Hematopoietic multipotent progenitor cell treated with erythropoietin and hydrocortisone succinate and interleukin-3 and kit ligand, for 4 days (in vitro differentiated cells): Measurements from ENCODE around the gene MBL2.

ENCODE experiments used
- DNase-seq: peaks from one replicate; pipeline ENCODE4 v3.0.0-alpha.2; 2015

MBL2 gene

DNA sequence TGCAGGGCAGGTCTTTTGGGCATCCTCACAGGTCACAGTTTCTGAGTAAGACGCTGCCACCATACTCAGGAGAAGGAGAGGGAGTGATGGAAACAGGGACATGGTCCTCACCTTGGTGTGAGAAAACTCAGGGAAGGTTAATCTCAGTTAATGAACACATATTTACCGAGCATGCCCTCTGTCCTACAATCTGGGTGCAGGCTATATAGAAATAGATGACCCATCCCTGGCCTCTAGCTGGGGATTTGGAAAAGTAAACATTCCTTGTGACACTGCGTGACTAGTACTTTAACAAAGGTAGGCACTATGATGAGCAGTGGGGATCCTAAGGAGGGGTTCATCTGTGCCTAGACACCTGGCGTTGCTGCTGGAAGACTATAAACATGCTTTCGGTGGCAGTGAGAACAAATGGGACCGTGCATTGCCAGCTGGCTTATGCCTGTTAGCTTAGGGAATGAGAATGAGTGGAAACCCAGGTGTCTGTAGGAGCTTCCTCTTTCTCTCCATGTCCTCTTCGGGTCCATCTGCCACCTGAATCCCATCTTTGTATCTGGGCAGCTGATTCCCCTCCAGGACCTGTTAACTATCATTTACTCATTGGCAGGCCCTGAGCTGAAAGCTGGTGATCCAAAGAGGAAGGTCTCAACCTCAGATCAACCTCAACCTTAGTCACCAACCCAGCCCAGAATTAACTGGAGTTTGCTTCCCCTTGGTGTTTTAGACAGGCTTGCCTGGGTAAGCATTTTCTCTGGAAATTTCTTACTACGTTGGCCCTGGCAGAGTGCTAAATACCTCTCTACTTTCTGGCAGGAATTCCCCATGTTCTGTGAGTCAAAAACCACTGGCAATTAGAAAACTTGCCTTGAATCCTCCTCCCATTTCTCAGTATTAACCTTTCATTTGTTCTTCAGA is 794 bp downstream of the MBL2 start:
- DNase-seq = peak; percentile 37

DNA sequence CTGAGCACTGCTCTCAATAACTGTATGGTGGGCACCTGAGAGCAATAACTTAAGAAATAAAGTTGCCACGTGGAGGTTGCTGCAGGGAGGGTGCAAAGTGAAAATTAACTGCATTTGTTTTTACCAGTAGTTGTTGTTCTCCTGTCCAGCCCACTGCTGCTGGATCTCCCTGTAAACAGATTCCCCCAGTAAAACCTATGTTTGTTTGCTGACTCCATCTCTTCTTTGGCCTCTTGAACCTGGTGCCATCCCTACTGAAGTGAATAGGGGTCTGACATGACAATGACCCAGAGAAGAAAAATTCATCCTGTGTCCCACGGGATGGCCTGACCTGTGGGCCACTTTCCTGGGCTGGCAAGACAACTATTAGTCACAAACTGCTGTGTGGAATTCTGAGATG is 1.7 kb downstream of the MBL2 start:
- DNase-seq = no peak

DNA sequence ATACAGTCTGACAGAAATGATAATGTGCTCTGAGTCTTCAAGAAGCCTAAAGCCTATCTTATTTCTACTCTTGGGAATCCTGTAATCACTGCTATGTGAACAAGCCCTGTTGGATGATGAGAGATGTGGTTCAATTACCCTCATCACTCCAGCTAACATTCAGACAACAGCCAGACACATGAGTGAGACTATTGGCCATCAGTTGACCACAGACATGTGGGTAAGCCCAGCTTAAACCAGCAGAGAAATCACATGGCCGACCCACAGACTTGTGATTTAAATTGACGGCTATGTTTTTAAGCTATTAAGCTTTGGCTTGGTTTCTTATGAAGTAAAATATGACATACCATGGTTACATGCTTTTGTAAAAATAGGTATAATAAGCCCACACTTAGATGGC is 2.6 kb downstream of the MBL2 start:
- no peak for DNase-seq

DNA sequence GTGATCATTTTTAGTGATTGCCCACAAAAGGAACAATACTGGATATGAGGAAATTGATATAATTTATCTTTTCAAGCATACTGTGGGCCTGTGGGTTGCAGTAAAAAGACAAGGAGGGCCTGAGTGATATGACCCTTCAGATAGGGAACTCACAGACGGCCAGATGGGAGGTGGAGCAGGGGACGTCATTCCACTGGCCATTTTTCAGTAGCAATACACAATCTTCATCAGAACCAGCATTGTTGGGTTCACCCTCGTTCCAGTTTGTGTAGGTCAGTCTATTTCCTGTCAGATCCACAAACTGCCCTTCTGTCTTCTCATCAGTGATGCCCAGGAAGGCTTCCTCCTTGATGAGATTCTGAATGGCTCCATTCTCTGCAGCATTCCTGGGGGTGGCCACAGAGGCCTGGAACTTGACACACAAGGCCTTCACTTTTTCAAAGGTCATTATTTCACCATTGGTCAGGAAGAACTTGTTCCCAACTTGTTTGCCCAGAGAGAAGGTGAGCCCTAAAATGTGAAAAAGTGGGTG is 4.5 kb downstream of the MBL2 start:
- DNase-seq = peak; percentile 87

DNA sequence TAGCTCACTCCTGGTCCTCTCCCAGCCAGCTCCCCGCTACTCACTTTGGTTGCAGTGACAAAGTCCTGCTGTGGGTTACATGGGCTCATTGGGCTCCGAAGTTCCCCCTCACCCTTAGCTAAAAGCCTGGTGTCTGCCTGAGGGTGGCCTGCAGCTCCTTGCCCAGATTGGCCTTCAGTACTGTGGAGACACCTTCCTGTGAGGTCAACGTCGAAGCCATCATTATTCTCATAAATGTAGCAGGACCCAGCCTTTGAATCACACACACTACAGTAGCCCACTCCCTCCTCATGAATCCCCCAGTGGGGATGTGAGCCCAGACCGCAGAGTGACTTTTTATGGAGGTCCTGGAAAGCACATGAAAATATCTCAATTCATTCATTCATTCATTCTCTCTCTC is 10.5 kb downstream of the MBL2 start:
- no peak for DNase-seq

DNA sequence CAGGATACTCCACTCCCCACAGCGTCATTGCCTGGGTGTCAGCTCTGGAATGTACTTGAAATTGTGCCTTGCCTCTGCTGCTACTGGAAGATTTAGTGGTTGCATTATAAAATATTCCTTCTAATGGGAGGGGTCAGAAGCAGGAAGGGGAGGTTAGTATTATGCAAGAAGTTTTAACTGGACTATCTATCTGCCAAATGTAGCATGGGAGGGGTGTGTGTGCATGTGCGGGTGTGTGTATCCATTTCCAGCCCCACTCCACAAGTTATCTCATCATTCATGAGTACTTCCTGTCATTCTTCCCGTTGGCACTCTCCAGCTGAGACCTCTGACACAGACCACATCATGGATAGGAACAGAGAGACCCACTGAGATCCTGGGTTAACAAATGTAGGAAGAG is 13.4 kb downstream of the MBL2 start:
- DNase-seq = no peak

DNA sequence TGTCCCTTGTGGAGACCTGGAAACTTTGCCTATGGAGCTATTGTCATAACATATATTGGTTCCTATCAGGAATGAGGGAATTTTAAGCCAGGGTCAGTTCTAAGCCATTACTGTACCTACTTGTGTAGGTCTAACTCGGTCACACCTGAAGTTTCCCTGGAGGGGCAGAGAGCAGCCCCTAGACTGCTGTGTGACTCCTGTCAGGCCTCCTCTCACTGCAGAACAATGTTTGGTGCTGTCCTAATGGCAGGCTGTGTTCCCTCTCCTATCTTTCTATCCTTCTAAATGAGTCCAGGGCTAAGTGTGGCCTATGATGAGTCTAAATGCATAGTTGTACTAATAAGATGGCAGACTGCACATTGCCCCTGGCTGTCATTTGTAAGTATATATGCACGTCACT is 14.2 kb downstream of the MBL2 start:
- no peak for DNase-seq

DNA sequence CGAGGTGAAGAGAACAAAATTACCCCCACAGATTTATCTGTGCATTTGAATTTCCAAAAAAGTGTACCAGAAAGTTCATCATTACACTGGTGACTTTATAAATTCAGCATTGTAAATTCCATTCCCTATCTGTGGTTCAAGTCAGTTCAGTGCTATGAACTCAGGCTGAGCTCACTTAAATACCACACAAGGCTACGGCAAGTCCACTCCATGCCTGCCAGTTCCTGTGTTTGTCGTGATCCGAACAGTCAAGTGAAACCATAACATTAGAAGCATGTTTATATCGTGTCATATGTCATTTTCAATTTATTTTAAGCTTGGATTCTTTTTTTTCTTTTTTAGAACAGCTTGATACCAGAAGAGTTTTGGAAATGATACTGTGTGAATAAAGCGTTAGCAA is 14.8 kb downstream of the MBL2 start:
- DNase-seq = no peak

DNA sequence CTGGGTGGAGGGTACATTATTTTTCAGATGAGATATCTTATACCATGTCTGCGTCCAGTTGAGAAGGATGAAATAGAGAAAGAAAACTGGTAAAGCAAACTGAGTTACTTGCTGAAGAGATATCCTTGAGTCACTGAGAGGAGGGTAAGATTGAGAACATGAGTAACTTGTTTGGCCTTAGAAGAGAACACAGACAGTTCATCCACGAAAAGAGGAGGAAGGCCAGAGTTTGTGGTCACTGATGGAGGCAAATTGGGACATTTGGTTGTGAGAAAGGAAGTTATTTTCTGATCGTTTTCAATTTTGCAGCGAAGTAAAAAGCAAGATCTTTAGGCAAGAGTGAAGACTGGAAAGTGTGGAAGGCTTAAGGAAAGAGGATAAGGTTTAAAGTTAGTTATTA is 15.6 kb downstream of the MBL2 start:
- DNase-seq = peak; percentile 13

DNA sequence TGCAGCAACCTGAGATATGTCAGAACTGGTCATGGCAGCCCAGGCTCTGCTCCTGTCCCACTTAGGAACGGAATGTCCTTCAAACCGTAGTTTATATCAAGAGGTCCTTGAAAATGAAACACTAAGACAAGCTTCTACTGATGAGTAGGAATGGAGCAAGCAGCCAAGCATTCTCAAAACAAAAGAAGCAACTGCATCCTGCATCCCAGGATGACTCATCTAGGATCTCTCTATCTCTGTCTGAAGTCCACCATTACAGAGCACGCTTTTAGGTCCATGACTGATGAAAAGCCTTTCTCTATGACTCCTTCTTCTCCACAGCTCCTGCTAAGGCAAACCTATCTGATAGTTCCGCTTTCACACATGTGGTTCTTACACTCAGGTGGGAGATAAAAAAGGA is 16.3 kb downstream of the MBL2 start:
- DNase-seq = no peak

DNA sequence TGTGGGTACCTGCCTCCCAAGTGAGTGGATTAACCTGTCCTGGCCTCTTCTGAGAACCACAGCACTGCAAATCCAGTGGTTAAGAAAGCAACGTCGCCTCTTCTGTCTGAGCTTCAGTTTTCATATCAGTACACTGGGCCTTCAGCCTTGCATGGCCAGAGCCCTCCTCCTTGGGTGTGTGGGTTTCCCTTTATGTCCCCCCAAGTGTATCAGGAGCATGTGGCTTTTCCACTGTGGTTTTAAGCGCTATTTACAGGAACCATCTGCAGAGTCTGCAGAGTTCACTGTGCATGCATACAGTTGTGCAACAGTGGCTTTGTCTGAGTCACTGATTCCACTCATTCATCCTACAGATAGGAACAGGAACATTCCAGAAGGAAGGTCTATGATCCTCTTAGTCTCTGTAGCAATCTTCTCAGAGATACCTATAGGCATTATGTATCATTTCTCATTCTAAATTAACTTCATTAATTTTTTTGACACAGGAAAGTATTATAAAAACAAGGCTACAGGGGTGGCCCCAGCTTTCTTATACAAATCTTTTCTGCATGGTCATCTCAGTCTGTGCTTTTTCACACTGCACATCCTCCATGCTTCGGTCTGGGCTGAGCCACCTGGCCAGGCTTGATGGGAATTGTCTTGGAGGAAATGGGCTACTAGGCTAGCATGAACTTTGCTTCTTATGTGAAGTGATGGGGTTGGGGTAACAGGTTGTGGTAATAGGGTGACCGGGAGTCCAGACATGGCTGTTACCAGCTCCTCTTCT is 17.1 kb downstream of the MBL2 start:
- peak; percentile 96 for DNase-seq

DNA sequence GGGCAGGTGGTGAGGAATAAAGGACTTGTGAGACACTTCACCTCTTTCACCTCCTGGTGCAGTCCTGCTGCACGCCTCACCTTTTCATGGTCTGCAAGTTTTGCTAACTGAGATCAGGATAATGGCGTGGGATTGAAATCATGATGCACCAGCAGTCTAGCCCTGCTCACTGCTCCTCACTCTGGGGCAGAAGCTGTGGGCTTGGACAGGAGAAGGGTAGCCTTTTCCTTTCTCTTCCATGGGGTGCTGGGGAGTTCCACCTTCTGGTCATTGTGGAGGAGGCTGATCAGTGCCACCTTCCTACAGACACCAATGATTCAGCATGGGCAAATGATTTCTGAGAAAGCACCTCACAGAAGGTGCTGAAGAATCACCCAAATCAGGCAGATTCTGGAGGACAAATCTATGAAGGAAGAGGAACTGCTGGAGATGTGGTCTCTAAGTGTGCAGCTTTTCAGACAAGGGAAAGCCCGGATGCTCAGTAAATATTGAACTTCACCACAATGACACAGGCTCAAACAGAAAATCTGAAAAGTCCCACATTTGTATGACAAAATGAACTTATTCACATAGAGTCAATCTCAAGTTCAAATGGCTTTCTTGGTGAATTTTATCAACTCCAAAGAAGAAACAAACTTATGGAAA is 19.7 kb downstream of the MBL2 start:
- peak; percentile 67 for DNase-seq

DNA sequence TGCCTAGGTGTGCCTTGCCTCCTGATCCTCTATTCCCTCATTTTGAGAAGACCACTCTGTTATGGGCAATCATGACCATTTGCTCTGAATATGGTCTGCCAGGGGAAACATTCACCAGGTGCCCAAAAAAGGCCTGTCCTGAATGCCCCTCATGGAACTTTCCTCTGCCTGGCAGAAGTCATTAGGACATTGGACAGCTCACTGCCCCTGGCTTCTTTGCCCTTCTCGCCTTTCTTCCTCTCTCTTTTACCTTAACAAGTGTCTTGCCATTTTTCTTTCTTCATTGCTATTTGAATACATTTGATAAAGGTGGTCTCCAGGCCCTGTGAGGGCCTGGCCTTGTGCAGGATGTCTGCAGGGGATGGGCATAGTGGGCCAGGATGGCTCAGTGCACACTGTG is 20.3 kb downstream of the MBL2 start:
- DNase-seq = no peak

DNA sequence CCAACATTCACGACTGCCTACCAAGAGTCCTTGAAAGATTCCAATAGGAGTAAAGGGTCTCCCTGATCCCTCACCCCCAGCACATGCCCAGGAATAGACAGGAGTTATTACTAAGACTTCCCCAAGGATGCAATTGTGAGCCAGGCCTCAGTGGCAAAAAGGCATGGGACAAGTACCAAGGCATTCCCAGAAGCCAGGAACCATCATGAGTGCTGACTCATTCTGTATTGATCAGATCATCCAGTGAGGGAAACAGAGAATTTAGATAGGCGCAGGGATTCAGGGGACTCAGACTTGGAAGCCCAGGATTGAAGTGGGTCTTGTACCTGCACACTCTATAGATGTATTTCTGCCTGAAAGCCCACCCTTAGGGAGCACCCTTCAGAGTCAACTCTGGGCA is 21.2 kb downstream of the MBL2 start:
- no peak for DNase-seq

DNA sequence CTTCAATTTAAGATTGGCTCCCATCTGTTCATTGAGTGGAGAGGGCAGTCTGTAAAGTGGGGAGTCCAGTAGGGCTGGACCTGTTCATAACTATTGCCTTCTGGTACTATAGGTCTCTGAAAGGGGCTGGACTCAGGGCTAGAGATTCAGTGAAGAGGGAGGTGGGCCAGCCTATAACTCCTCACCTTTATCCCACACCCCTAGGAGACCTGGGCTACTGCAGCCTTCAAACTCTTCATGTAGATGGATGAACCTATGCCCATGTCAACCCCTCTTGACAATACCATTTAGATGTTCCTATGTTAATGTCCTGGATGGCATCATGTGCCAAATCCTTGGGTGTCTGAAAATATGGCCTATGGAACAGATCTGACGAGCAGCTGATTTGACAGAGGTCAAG is 22.0 kb downstream of the MBL2 start:
- DNase-seq = no peak

DNA sequence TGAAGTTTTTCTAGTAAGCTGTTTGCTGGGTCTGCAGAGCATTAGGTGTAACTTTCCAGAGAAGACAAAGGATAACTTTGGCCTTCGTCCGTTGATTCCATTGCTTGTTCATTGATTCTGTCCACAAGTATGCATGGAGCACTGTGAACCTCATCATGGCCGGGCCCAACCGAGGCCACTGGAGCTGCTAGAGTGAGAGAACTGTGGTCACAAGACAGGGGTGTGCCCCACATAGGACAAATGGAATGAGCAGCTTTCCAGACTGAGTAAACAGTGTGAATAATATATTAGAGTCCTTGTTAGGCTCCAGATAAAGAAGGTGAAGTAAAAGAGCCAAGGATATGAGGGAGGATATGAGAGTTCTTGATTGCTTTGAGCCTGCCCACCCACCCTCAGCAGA is 24.9 kb downstream of the MBL2 start:
- DNase-seq = no peak

DNA sequence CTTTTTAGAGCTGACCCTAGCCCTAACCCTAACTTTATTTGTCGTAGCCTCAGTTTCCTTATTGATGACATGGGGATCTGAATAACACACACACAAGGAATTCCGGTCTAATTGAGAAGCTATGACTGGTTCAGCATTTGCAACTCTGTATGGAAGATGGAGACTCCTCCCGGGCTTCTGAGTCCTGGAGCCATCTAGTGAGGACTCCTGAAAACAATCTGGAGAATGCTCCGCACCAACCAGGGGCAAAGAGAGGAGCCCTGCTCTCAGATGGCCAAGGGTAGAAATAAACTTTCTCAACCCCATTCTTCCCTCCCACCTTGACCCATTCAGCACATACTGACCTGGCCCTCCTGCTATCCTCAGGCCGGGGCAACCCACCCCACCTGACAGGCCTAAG is 26.4 kb downstream of the MBL2 start:
- no peak for DNase-seq

DNA sequence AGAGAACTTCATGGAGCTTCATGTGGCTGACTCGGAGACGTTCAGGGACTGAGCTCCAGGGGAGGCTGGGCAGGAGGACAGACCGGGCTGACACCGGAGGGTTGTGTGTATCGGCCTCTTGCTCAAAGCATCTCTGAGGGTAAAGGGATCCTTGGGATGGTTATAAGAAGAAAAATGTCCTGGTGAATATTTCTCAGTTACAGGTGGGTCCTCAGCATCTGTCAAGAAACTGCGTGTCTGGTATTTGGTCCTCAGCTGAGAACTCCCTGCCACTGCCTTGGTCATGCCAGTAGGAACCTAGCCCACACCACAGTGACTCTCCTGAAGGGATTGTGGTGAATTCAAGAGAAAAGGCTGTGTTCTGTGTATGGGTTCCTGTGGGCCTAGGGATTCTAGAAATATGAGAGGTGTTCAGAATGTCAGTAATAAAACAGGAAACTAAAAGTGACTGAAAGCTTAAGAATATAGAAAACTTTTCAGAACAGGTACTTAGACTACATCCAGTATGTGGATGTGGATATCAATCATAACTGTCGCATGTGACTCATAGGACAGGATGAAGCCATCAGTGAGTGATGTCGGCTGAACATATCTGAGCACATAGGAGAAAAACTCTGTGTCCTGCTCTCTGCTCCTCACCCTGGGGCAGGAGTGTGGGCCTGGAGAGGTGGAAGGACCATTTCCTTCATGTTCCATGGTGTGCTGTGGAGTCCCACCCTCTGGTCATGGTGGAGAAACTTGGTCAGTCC is 28.4 kb downstream of the MBL2 start:
- DNase-seq = no peak

DNA sequence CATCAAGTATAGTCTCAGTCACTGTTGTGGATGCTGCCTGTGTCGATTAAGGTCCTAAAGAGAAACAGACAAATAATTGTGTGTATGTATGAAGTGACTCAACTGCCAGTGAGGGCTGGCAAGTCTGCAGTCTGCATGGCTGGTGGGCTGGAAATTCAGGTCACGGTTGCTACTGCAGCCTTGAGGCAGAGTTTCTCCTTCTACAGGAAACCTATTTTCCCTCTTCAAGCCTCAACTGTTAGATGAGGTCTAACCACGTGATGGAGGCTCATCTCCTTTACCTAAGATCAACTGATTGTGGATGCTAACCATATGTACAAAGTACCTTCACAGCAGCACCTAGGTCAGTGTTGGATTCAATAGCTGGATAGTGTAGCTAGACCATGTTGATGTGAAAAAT is 29.9 kb downstream of the MBL2 start:
- DNase-seq = no peak

DNA sequence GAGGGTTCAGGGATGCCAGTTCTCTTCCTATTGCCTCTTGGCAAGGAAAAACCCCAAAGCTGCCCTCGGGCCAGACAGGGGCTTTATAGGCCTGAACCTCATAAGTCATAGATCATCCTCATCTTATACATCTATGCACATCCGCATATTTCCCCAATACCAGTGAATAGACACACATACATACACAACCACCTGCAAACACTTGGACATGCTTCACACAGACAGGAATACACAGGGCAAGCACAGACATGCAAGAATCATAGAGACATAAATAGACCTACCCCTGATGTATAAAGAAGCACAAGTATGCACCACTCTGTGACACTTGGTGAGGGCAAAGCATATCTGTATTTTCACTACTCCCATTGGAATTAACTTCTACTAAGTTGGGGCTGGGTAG is 30.7 kb downstream of the MBL2 start:
- DNase-seq = no peak

DNA sequence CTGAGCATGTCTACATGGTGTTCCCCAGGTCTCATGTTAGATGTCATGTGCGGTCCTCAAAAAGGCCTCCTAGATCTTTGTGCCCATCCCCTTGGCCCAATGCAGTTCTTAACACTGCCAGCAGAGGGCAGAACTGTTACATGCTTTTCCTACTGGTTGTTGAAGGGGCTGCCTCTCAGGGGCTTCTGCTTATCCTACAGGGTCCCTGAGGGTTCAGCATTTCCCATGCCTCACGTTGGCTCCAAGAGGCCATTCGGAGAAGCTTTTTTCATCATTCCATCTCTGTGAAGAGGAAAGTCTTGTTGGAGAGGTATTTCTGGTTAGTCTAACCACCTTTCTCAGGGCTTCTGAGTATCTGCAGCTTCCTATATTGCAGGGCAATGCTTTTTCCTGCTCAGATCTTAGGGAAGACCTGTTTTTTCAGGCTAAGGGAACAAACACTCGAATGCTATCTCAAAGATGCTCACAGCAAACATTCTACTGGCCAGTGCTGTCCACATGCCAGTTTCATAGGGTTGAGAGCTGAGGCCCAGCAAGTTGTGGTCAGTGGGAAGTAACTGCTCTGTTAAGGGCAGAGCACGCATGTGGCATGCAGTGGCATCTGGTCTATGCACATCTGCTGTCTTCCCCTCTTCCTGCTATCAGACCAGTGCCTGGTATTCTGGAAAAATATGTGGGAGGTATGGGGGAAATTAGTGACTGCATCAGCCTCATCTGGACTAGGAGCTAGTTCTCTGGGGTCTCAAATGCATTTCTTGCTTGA is 31.5 kb downstream of the MBL2 start:
- DNase-seq = peak; percentile 81

DNA sequence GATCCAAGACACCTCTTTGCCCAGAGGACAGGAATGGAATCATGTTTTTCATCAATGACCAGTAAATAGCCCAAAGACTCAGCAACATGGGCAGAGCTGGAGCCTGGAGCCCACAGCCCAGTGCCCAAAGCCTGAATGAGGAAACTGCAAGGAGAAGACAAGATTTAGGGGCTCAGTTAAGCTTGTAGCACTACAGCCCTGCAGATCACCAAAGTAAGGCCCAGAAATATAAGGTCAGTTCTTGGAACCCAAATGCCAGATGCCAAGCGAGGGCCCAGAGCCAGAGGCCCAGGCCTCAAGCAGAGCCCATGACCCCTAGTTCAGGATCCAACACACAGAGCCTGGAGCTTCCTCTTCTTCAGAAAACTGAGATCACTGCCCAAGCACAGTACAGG is 32.4 kb downstream of the MBL2 start:
- no peak for DNase-seq
